ENCODE data around the gene PTPRC.

The PTPRC gene

DNA sequence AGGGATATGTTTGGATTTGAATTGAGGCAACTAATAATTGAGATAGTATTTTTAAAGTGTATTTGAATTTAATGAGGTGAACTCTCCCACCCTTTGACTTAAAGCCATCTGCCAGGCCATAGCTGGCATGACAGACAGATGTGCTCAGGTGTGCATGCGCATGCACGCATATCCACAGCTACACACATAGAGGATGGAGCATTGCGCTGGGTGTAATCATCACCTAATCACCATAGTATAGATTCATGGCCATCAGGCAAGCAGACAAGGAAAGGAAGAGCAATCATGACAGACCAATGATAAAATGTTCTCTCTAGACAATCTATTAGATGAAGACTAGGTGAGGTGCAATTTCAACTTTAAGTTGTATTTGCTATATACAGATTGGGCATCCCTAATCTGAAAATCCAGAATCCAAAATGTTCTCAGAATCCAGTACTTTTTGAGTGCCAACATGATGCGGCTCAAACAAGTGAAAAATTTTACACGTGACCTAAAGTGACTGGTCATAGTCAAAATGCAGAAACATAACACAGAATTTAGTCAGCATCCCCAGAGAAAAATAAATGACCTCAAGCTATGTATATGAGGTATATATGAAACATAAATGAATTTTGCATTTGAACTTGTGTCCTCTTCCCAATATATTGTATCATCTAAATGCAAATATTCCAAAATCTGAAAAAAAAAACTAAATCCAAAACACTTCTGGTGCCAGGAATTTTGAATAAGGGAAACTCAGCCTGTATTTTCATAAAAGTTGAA is 70.1 kb downstream of the PTPRC start:
- no peak for DNase-seq

- no peak for DNase-seq
These were observed 73.0 kb downstream of the PTPRC start for GRCh38 chr1:198711837-198712236.

- no peak for DNase-seq
These were observed 74.2 kb downstream of the PTPRC start for GRCh38 chr1:198713081-198713480.

GRCh38 chr1:198714271-198714670 is 75.4 kb downstream of the PTPRC start:
- no peak for DNase-seq

GRCh38 chr1:198716051-198716450 is 77.2 kb downstream of the PTPRC start:
- no peak for DNase-seq

- no peak for DNase-seq
These were observed 78.7 kb downstream of the PTPRC start for GRCh38 chr1:198717510-198717909.

DNA sequence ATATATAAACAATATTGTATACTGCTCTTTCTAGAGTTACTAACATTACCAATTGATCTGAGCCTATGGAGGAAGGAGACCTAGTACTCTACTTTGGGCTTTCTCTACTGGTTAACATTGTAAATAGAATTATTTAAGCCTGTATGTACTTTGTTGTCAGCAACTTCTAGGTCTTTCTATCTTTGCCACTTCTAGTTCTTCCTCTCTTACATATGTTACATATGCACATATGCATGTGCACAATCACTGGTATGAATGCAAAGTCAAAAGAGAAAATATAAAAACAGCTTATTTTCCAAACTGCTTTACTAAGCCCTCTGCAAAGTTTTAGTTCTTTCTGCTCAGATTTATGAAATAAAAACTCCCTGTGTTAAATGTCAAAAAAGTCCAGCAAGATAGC is 84.3 kb downstream of the PTPRC start:
- DNase-seq, result no peak

DNA sequence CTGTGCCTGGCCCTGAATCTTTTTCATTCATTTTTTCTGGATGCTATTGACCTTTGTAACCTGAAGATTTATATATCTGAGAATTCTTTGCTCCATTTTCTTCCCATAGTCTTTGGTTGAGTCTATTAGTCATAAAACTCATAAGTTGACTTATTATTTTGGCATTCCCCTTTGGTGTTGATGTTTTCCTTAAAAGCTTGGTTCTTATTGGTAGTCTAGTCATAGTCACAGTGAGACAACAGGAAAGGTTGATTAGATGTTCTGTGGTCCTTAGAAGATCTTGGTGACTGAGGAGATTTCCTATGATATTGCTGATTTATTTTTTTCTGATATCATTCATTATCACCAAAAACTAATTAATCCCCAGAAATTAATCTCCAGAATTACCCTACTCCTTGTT is 86.2 kb downstream of the PTPRC start:
- DNase-seq, result no peak

GRCh38 chr1:198726455-198726854 is 87.6 kb downstream of the PTPRC start:
- no peak for DNase-seq

DNA sequence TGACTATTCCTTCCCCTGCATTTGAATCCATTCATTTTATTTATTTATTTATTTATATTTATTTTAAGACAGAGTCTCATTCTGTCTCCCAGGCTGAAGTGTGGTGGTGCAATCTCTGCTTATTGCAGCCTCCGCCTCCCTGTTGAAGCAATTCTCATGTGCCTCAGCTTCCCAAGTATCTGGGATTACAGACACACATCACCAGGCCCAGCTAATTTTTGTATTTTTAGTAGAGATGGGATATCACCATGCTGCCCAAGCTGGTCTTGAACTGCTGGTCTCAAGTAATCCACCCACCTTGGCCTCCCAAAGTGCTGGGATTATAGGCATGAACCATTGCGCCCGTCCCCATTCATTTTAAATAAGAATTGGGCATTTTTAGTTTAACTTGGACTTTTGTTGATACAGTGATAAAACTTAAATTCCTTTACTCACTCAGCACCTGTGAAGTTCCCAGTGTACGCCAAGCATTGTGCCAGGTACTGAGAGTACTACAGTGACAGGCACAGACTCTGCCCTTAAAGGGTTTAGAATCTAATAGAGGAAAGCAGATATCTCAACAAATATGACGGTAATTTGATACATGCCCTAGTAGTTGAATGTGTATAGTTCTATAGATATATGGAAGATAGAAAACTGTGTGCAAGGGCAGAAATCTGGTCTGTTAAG is 90.5 kb downstream of the PTPRC start:
- DNase-seq, result no peak

DNA sequence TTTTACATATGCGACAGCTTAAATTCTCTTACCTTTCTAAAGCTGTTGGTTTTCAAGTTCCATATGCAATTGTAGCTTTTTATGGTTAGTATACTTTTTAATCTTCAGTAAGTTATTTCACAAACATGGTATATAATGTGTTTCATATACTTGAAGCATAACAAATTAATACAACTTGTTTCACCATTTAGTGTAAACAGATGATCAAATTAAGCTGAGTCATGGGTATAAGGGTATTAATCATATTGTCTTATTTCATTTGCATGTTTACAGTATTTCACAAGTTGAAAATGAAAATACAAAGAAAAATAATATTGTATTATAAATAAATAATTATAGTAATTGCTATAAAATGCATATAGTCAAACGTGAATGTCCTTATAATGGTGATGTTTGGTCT is 92.1 kb downstream of the PTPRC start:
- no peak for DNase-seq

DNA sequence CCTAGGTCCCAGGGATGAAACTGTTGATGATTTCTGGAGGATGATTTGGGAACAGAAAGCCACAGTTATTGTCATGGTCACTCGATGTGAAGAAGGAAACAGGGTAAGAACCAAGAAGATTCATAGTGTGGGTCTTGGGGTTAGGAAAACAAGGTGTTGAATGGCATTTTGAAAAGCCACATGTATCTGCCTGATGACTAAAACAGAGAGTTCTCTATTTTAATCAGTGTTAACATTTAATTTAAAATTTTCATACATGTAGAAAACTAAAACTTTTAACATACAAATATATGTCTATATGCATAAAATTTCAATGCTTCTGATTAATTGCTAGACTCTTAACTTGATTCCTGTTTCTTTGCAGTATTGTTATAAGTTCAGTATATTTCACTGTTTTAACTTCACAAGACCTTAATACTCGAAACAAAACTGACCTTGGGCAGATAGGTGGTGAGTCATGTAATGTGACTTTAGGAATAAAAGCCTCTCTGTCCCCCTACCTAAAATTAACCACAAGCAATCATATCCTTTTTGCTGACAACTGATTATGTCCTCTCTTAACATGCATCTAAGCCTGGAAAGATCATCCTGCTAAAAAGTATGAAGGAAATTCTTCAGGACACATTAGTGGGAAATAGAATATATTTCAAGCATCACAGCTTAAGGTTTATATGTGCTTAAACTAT is 95.6 kb downstream of the PTPRC start:
- no peak for DNase-seq

GRCh38 chr1:198741744-198742143 is 102.9 kb downstream of the PTPRC start:
- DNase-seq, result no peak

- no peak for DNase-seq
These were observed 108.3 kb downstream of the PTPRC start for GRCh38 chr1:198747127-198747526.

- DNase-seq, result no peak
These were observed 110.4 kb downstream of the PTPRC start for GRCh38 chr1:198749279-198749678.

DNA sequence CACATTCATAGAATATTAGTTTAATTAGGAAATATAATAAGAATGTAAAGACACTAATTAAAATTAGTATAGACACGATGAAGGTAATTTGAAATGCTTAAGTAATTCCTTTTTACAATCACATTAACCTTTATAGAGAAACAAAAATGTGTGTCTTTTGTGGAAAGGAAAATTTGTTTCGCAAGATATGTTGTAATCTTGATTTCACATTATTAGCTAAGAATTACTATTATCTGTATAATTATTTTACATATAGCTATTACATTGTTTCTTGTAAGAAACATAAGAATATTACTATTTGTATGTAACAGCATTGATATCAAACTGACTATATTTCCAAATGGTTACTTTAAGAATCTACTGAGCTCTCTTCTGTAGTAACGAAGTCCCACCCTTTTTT is 111.2 kb downstream of the PTPRC start:
- DNase-seq, result no peak

- DNase-seq, result no peak
These were observed 112.9 kb downstream of the PTPRC start for GRCh38 chr1:198751741-198752140.

GRCh38 chr1:198754670-198755069 is 115.8 kb downstream of the PTPRC start:
- DNase-seq, result no peak

GRCh38 chr1:198755715-198756114 is 116.9 kb downstream of the PTPRC start:
- no peak for DNase-seq

DNA sequence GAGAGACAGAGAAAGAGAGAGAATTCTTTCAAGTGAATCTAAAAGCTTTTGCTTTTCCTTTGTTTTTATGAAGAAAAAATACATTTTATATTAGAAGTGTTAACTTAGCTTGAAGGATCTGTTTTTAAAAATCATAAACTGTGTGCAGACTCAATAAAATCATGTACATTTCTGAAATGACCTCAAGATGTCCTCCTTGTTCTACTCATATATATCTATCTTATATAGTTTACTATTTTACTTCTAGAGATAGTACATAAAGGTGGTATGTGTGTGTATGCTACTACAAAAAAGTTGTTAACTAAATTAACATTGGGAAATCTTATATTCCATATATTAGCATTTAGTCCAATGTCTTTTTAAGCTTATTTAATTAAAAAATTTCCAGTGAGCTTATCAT is 117.6 kb downstream of the PTPRC start:
- no peak for DNase-seq

- DNase-seq, result no peak
These were observed 123.2 kb downstream of the PTPRC start for GRCh38 chr1:198761859-198762616.

DNA sequence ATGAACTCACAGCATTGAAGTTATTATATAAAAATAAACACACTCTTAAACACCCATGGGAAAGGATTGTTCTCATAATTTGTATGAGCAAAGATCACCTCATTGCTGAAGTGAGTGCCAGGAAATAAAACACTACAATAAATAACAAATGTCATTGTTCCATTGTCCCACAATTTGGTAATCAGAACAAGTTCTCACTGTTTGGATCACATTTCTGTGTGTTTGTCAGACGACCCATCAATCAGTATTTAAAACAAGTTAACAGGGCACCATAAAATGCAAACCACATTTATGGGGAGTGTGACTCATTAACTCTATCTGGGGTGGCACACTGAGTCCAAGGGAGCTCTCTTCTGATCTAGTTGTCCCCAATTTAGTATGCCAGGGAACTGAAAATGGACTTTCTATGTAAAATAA is 124.5 kb downstream of the PTPRC start:
- no peak for DNase-seq

DNA sequence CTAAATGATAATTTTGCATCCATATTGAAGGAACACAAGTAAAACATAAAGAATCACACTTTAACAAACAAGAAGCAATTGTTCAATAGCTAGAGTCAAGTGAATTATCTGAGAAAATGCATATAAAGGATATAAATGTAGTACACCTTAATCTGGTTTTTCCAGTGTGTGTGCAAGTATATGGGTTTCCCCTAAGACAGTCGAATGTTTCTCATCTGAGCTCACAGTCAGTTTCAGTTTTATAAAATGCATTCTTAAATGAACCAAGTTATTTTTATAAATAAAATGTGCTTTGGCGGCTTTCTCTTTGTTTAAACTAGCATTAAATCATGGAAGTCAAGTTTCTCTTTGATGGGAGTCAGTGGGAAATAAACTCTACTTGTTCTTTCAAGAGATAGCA is 125.9 kb downstream of the PTPRC start:
- DNase-seq, result no peak

All from NCI-H1694 (cell line).